Astrocyte (in vitro differentiated cells and primary cell): Measurements from ENCODE around the gene ERBB2. TPM values are rescaled to one million over a fixed set of nuclear protein-coding genes. Genes with fewer than 3 reads are reported as not detected.
"Not testable (repeated sequence)": the region's sequence is repeated elsewhere in the genome, so short reads cannot be mapped to it uniquely, and the experiment has no call there.

ENCODE experiments used
- DNase-seq: peaks from one replicate; pipeline ENCODE4 v3.0.0-alpha.2; 2010; ENCODE audit warnings: low read depth
- FAIRE-seq: peaks from 2 replicates; lab custom pipeline; 2011; peaks lifted over from hg19 to GRCh38; lab: Jason Lieb, UNC
- H2AFZ ChIP-seq: 2 replicates; pipeline ENCODE4 v1.6.0; 2012; ENCODE audit warnings: low read depth, low read length, inconsistent platforms
- H3K27ac ChIP-seq: 2 replicates; pipeline ENCODE4 v1.5.1; 2011; ENCODE audit warnings: low read depth, low read length, inconsistent platforms
- H3K27me3 ChIP-seq: 2 replicates; pipeline ENCODE4 v1.6.0; 2011; ENCODE audit warnings: low read length, inconsistent platforms; ENCODE audit not compliant: insufficient read depth
- H3K36me3 ChIP-seq: 2 replicates; pipeline ENCODE4 v1.5.1; 2011; ENCODE audit warnings: low read length, inconsistent platforms; ENCODE audit not compliant: insufficient read depth
- H3K4me1 ChIP-seq: 2 replicates; pipeline ENCODE4 v1.5.1; 2011; ENCODE audit warnings: low read length, inconsistent platforms; ENCODE audit not compliant: insufficient read depth
- H3K4me2 ChIP-seq: 2 replicates; pipeline ENCODE4 v1.6.0; 2012; ENCODE audit warnings: low read length, inconsistent platforms
- H3K4me3 ChIP-seq: 2 replicates; pipeline ENCODE4 v1.5.1; 2011; ENCODE audit warnings: low read depth, mild to moderate bottlenecking, low read length, inconsistent platforms; ENCODE audit not compliant: insufficient read depth
- H3K79me2 ChIP-seq: 2 replicates; pipeline ENCODE4 v1.6.0; 2012; ENCODE audit warnings: mild to moderate bottlenecking, low read length, inconsistent platforms; ENCODE audit not compliant: insufficient read depth
- H3K9ac ChIP-seq: 2 replicates; pipeline ENCODE4 v1.6.0; 2012; ENCODE audit warnings: mild to moderate bottlenecking, low read length, inconsistent platforms
- H3K9me3 ChIP-seq: 2 replicates; pipeline ENCODE4 v1.5.1; 2012; ENCODE audit warnings: low read depth, mild to moderate bottlenecking, low read length, inconsistent platforms; ENCODE audit not compliant: insufficient read depth
- H4K20me1 ChIP-seq: 2 replicates; pipeline ENCODE4 v1.6.0; 2012; ENCODE audit warnings: low read length, inconsistent platforms; ENCODE audit not compliant: insufficient read depth
- H3K27ac Mint-ChIP-seq: one replicate; pipeline ENCODE4 v1.8.0; 2021; ENCODE audit warnings: mild to moderate bottlenecking, mixed read lengths; ENCODE audit not compliant: unreplicated experiment
- H3K27me3 Mint-ChIP-seq: one replicate; pipeline ENCODE4 v1.8.0; 2021; ENCODE audit warnings: low read depth, mixed read lengths; ENCODE audit not compliant: unreplicated experiment
- H3K36me3 Mint-ChIP-seq: one replicate; pipeline ENCODE4 v1.8.0; 2021; ENCODE audit warnings: low read depth, mixed read lengths; ENCODE audit not compliant: unreplicated experiment
- H3K4me1 Mint-ChIP-seq: one replicate; pipeline ENCODE4 v1.8.0; 2021; ENCODE audit warnings: low read depth, mixed read lengths; ENCODE audit not compliant: unreplicated experiment
- H3K4me3 Mint-ChIP-seq: one replicate; pipeline ENCODE4 v1.8.0; 2021; ENCODE audit warnings: mild to moderate bottlenecking, moderate library complexity, mixed read lengths; ENCODE audit not compliant: unreplicated experiment
- H3K9me3 Mint-ChIP-seq: one replicate; pipeline ENCODE4 v1.8.0; 2021; ENCODE audit warnings: mild to moderate bottlenecking, mixed read lengths; ENCODE audit not compliant: unreplicated experiment
- EZH2 ChIP-seq: IDR thresholded peaks from 2 replicates; pipeline ENCODE4 v1.6.1; 2012; ENCODE audit warnings: mild to moderate bottlenecking, low read length, inconsistent platforms; ENCODE audit not compliant: insufficient read depth
- total RNA-seq: library from RNA; stranded (reverse); gene quantifications from 2 replicates; pipeline ENCODE4 v1.2.1, GENCODE V29; 2021
- TF ChIP-seq, protein P1 (sequence below): IDR thresholded peaks from 2 replicates; pipeline ENCODE4 v1.5.1; 2011; ENCODE audit warnings: low read depth, mild to moderate bottlenecking, inconsistent platforms, low read length, moderate library complexity; ENCODE audit not compliant: insufficient read depth

ERBB2 gene
- total RNA-seq, 1 donor from 2014 or later = 64.0 TPM

DNA sequence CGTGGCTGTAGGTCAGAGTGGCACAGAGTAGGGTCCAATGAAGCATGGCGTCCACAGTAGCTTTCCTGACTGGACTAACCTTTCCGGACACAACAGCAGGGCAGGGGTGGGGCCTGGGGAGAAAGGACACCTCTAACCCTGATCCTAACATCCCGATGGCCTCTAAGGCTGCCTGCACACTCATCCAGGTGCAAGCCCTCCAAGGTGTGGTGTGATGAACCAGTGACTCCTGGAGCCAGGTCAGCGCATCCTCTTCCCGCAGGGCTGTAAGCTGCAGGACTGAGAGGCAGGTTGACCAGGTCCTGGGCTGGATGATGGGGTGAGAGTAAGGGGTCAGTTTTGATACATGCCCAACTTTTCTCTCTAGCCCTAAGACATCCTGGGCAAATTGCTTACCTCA lies 3.1 kb upstream of the ERBB2 start:
- DNase-seq (no peak), FAIRE-seq (no peak)
- H3K27me3 ChIP-seq = no peaks in the 10 kb centered on the region
- H3K36me3 ChIP-seq = no peaks in the 10 kb centered on the region
- TF ChIP-seq, protein P1, sequence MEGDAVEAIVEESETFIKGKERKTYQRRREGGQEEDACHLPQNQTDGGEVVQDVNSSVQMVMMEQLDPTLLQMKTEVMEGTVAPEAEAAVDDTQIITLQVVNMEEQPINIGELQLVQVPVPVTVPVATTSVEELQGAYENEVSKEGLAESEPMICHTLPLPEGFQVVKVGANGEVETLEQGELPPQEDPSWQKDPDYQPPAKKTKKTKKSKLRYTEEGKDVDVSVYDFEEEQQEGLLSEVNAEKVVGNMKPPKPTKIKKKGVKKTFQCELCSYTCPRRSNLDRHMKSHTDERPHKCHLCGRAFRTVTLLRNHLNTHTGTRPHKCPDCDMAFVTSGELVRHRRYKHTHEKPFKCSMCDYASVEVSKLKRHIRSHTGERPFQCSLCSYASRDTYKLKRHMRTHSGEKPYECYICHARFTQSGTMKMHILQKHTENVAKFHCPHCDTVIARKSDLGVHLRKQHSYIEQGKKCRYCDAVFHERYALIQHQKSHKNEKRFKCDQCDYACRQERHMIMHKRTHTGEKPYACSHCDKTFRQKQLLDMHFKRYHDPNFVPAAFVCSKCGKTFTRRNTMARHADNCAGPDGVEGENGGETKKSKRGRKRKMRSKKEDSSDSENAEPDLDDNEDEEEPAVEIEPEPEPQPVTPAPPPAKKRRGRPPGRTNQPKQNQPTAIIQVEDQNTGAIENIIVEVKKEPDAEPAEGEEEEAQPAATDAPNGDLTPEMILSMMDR = no peak
- TF ChIP-seq EZH2 = no peak
- peaks cover 10% of the 10 kb centered on the region for H3K4me1 ChIP-seq
- no peak overlapping the region for H3K27ac ChIP-seq
- H3K4me3 ChIP-seq = no peak overlapping the region
- H3K27me3 Mint-ChIP-seq = no peaks in the 10 kb centered on the region
- no peak overlapping the region for H3K27ac Mint-ChIP-seq
- H3K9ac ChIP-seq = no peak overlapping the region
- H4K20me1 ChIP-seq = peaks cover 12% of the 10 kb centered on the region
- no peak overlapping the region for H3K4me3 Mint-ChIP-seq
- no peaks in the 10 kb centered on the region for H3K9me3 ChIP-seq
- peaks cover 19% of the 10 kb centered on the region for H3K79me2 ChIP-seq
- no peaks in the 10 kb centered on the region for H3K9me3 Mint-ChIP-seq
- no peak overlapping the region for H2AFZ ChIP-seq
- H3K4me2 ChIP-seq = no peak overlapping the region
- peaks cover 15% of the 10 kb centered on the region for H3K4me1 Mint-ChIP-seq
- H3K36me3 Mint-ChIP-seq = no peaks in the 10 kb centered on the region

DNA sequence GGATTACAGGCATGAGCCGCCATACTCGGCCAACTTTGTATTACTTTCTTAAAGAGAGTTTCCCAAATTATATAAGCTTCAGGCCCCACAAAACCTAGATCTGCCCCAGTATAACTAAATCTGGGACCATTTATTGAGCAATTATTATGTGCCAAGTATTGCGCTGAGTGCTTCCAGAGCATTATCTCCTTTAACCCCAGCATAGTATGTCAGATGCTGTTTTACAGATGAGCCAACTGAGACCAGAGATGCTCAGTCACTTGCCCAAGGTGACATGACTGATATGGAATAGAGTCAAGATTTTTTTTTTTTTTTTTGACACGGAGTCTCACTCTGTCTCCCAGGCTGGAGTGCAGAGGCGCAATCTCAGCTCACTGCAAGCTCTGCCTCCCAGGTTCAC lies 1.9 kb upstream of the ERBB2 start:
- no peak for FAIRE-seq
- H3K4me3 Mint-ChIP-seq = no peak overlapping the region
- H3K79me2 ChIP-seq = peaks cover 30% of the 10 kb centered on the region

DNA sequence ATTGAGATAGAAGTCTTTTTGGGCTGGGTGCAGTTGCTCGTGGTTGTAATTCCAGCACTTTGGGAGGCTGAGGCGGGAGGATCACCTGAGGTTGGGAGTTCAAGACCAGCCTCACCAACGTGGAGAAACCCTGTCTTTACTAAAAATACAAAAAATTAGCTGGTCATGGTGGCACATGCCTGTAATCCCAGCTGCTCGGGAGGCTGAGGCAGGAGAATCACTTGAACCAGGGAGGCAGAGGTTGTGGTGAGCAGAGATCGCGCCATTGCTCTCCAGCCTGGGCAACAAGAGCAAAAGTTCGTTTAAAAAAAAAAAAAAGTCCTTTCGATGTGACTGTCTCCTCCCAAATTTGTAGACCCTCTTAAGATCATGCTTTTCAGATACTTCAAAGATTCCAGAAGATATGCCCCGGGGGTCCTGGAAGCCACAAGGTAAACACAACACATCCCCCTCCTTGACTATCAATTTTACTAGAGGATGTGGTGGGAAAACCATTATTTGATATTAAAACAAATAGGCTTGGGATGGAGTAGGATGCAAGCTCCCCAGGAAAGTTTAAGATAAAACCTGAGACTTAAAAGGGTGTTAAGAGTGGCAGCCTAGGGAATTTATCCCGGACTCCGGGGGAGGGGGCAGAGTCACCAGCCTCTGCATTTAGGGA lies 577 bp upstream of the ERBB2 start:
- Histone ChIP-seq H3K4me3 (peak overlapping the region; percentile 70), H3K4me1 (peaks cover 11% of the 10 kb centered on the region), H2AFZ (peak overlapping the region; percentile 75), H3K9ac (peak overlapping the region; percentile 85), H3K4me2 (peak overlapping the region; percentile 93), H4K20me1 (peaks cover 37% of the 10 kb centered on the region), H3K79me2 (peaks cover 43% of the 10 kb centered on the region)
- Mint-ChIP-seq H3K4me1 (peaks cover 20% of the 10 kb centered on the region), H3K27ac (peak overlapping the region; percentile 89), H3K4me3 (peak overlapping the region; percentile 97)
- H3K27me3 ChIP-seq, DNase-seq, H3K9me3 Mint-ChIP-seq, H3K27ac ChIP-seq, H3K36me3 ChIP-seq, H3K9me3 ChIP-seq, H3K27me3 Mint-ChIP-seq, FAIRE-seq, H3K36me3 Mint-ChIP-seq: not testable (repeated sequence)

More for the DNA sequence above, 1.9 kb upstream of the ERBB2 start:
- H3K4me1 ChIP-seq = peaks cover 11% of the 10 kb centered on the region
- H3K27ac ChIP-seq = no peak overlapping the region
- H3K36me3 ChIP-seq = peaks cover 3% of the 10 kb centered on the region
- DNase-seq = no peak
- no peaks in the 10 kb centered on the region for H3K9me3 Mint-ChIP-seq
- H3K4me1 Mint-ChIP-seq = peaks cover 17% of the 10 kb centered on the region
- H3K27ac Mint-ChIP-seq = no peak overlapping the region
- no peak overlapping the region for H3K9ac ChIP-seq
- no peak for TF ChIP-seq EZH2
- TF ChIP-seq, protein P1 = no peak
- H3K36me3 Mint-ChIP-seq = no peaks in the 10 kb centered on the region
- H3K9me3 ChIP-seq = no peaks in the 10 kb centered on the region
- no peak overlapping the region for H3K4me3 ChIP-seq
- H3K4me2 ChIP-seq = no peak overlapping the region
- H4K20me1 ChIP-seq = peaks cover 25% of the 10 kb centered on the region
- H3K27me3 Mint-ChIP-seq = no peaks in the 10 kb centered on the region
- H3K27me3 ChIP-seq = no peaks in the 10 kb centered on the region
- H2AFZ ChIP-seq = no peak overlapping the region
